Muscle of leg (tissue), 11 donors: ENCODE data around the gene SLC17A7. TPM values are rescaled to one million over a fixed set of nuclear protein-coding genes. Genes with fewer than 3 reads are reported as not detected.
"Not testable (repeated sequence)": the region's sequence is repeated elsewhere in the genome, so short reads cannot be mapped to it uniquely, and the experiment has no call there.

Source experiments
- DNase-seq: peaks from one replicate; pipeline ENCODE4 v3.0.0; 2013
- H3K27ac ChIP-seq: one replicate; pipeline ENCODE4 v1.5.1; 2013; ENCODE audit warnings: mild to moderate bottlenecking, low read length, control low read depth
- H3K27me3 ChIP-seq: one replicate; pipeline ENCODE4 v1.6.1; 2013; ENCODE audit warnings: low read length; ENCODE audit not compliant: control insufficient read depth, insufficient read depth
- H3K36me3 ChIP-seq: one replicate; pipeline ENCODE4 v1.6.1; 2013; ENCODE audit warnings: low read length; ENCODE audit not compliant: control insufficient read depth, insufficient read depth
- H3K4me1 ChIP-seq: one replicate; pipeline ENCODE4 v1.6.1; 2013; ENCODE audit warnings: low read length; ENCODE audit not compliant: control insufficient read depth, insufficient read depth
- H3K4me3 ChIP-seq: one replicate; pipeline ENCODE4 v1.5.1; 2013; ENCODE audit warnings: low read length, control low read depth
- H3K9me3 ChIP-seq: replicated peaks from 2 replicates; pipeline ENCODE4 v1.6.1; 2013; ENCODE audit warnings: low read depth, low read length; ENCODE audit not compliant: control insufficient read depth
- WGBS: methylation state at CpG from one replicate; pipeline ENCODE4 v1.1.5; 2013; ENCODE audit warnings: missing lambda C conversion rate; ENCODE audit not compliant: insufficient coverage; 5-methylcytosine and 5-hydroxymethylcytosine counted together
- polyA plus RNA-seq, 8 donors: library from polyadenylated mRNA; unstranded; fragments of 120-200 nt; gene quantifications; one replicate each; pipeline versions ENCODE4 v1.2.1 to v1.2.3, GENCODE V29; 2013; ENCODE audit warnings: inconsistent platforms in 1 of 8, low replicate concordance in 1 of 8; ENCODE audit not compliant: insufficient read length in 8 of 8, insufficient read depth in 1 of 8
- total RNA-seq: library from RNA; stranded (reverse); fragments of 120-200 nt; gene quantifications from one replicate; pipeline ENCODE4 v1.2.4, GENCODE V29; 2013

SLC17A7 gene
- total and polyA plus RNA-seq, 9 donors, result 0.53 to 1.7 (median 1.1) TPM

- Histone ChIP-seq H3K27me3 (no peaks in the 10 kb centered on the region), H3K9me3 (no peaks in the 10 kb centered on the region), H3K27ac (no peak overlapping the region), H3K4me3 (no peak overlapping the region), H3K4me1 (peaks cover 10% of the 10 kb centered on the region), H3K36me3 (no peaks in the 10 kb centered on the region)
- no peak for DNase-seq
- WGBS, result 73% methylated on average over 4 of the region's 7 CpGs
These were observed 39.8 kb upstream of the SLC17A7 start for GRCh38 chr19:49481020-49481683.

- 87% methylated on average over 8 of the region's 14 CpGs for WGBS
- no peaks in the 10 kb centered on the region for H3K36me3 ChIP-seq
- no peak overlapping the region for H3K27ac ChIP-seq
- peaks cover 13% of the 10 kb centered on the region for H3K4me1 ChIP-seq
- DNase-seq, result no peak
- H3K27me3 ChIP-seq, result no peaks in the 10 kb centered on the region
- H3K4me3 ChIP-seq, result no peak overlapping the region
- no peaks in the 10 kb centered on the region for H3K9me3 ChIP-seq
These were observed 38.8 kb upstream of the SLC17A7 start for GRCh38 chr19:49479975-49480628.

- WGBS, result 24% methylated on average over 9 of the region's 27 CpGs
- no peaks in the 10 kb centered on the region for H3K9me3 ChIP-seq
- peaks cover 27% of the 10 kb centered on the region for H3K4me1 ChIP-seq
- no peak overlapping the region for H3K27ac ChIP-seq
- H3K27me3 ChIP-seq, result peaks cover 2% of the 10 kb centered on the region
- peak; percentile 64 for DNase-seq
- H3K36me3 ChIP-seq, result no peaks in the 10 kb centered on the region
- H3K4me3 ChIP-seq, result no peak overlapping the region
These were observed 34.9 kb upstream of the SLC17A7 start for GRCh38 chr19:49475995-49476880.

GRCh38 chr19:49475191-49475917 lies 34.0 kb upstream of the SLC17A7 start:
- H3K36me3 ChIP-seq, result no peaks in the 10 kb centered on the region
- H3K27ac ChIP-seq, result peak overlapping the region; percentile 62
- H3K9me3 ChIP-seq, result no peaks in the 10 kb centered on the region
- WGBS, result 41% methylated on average over 9 of the region's 15 CpGs
- peaks cover 2% of the 10 kb centered on the region for H3K27me3 ChIP-seq
- DNase-seq, result peak; percentile 58
- peaks cover 27% of the 10 kb centered on the region for H3K4me1 ChIP-seq
- no peak overlapping the region for H3K4me3 ChIP-seq

GRCh38 chr19:49474542-49474924 lies 33.2 kb upstream of the SLC17A7 start:
- peaks cover 2% of the 10 kb centered on the region for H3K27me3 ChIP-seq
- DNase-seq, result no peak
- peak overlapping the region; percentile 63 for H3K4me3 ChIP-seq
- 14% methylated on average over 11 of the region's 11 CpGs for WGBS
- peaks cover 4% of the 10 kb centered on the region for H3K36me3 ChIP-seq
- H3K9me3 ChIP-seq, result no peaks in the 10 kb centered on the region
- H3K4me1 ChIP-seq, result peaks cover 32% of the 10 kb centered on the region
- peak overlapping the region; percentile 71 for H3K27ac ChIP-seq

GRCh38 chr19:49473868-49474541 lies 32.7 kb upstream of the SLC17A7 start, which contains the start of gene FLT3LG:
Gene FLT3LG, plus strand, starts transcription at chr19:49474215. Its CDS starts 425 bp downstream, at chr19:49474640.
- H3K4me1 ChIP-seq, result peaks cover 37% of the 10 kb centered on the region
- WGBS, result 3% methylated on average over 29 of the region's 33 CpGs
- DNase-seq, result peak; percentile 89

GRCh38 chr19:49473501-49473867 lies 32.2 kb upstream of the SLC17A7 start:
- Histone ChIP-seq H3K4me1 (peaks cover 37% of the 10 kb centered on the region), H3K4me3 (peak overlapping the region; percentile 63)
- not testable (repeated sequence) for H3K27me3 ChIP-seq, H3K36me3 ChIP-seq, DNase-seq, H3K9me3 ChIP-seq, H3K27ac ChIP-seq
- 73% methylated on average over 3 of the region's 9 CpGs for WGBS

More at GRCh38 chr19:49473868-49474541, 32.7 kb upstream of the SLC17A7 start, which contains the start of gene FLT3LG:
- Histone ChIP-seq H3K4me3 (peak within 1 kb of the TSS; percentile 63), H3K9me3 (no peaks in the 10 kb centered on the region), H3K27ac (peak within 1 kb of the TSS; percentile 71), H3K36me3 (peaks cover 4% of the 10 kb centered on the region), H3K27me3 (peaks cover 2% of the 10 kb centered on the region)

GRCh38 chr19:49472936-49473335 lies 31.6 kb upstream of the SLC17A7 start:
- Histone ChIP-seq H3K9me3 (no peaks in the 10 kb centered on the region), H3K27me3 (peaks cover 2% of the 10 kb centered on the region), H3K4me3 (no peak overlapping the region), H3K36me3 (peaks cover 8% of the 10 kb centered on the region), H3K27ac (no peak overlapping the region), H3K4me1 (peaks cover 39% of the 10 kb centered on the region)
- DNase-seq, result no peak
- 76% methylated on average over 4 of the region's 9 CpGs for WGBS

GRCh38 chr19:49470615-49470978 lies 29.3 kb upstream of the SLC17A7 start:
- Histone ChIP-seq H3K4me3 (no peak overlapping the region), H3K36me3 (peaks cover 16% of the 10 kb centered on the region), H3K4me1 (peaks cover 33% of the 10 kb centered on the region), H3K27ac (no peak overlapping the region), H3K27me3 (peaks cover 2% of the 10 kb centered on the region), H3K9me3 (no peaks in the 10 kb centered on the region)
- 58% methylated on average over 3 of the region's 8 CpGs for WGBS
- DNase-seq, result no peak
